Loucy (cell line): ENCODE measurements around the gene OR11H6.

Source experiments
- EZH2phosphoT487 ChIP-seq: fragments of 200-600 bp; IDR thresholded peaks from 2 replicates; pipeline ENCODE4 v1.6.1; 2018; ENCODE audit warnings: antibody characterized with exemption, mild to moderate bottlenecking, moderate library complexity, borderline replicate concordance
- TF ChIP-seq, protein P1 (sequence below): fragments of 200-600 bp; sonication (generic); conservative IDR thresholded peaks from 2 replicates; pipeline ENCODE4 v1.5.1; 2014; ENCODE audit warnings: mild to moderate bottlenecking, antibody characterized with exemption, low read length

DNA sequence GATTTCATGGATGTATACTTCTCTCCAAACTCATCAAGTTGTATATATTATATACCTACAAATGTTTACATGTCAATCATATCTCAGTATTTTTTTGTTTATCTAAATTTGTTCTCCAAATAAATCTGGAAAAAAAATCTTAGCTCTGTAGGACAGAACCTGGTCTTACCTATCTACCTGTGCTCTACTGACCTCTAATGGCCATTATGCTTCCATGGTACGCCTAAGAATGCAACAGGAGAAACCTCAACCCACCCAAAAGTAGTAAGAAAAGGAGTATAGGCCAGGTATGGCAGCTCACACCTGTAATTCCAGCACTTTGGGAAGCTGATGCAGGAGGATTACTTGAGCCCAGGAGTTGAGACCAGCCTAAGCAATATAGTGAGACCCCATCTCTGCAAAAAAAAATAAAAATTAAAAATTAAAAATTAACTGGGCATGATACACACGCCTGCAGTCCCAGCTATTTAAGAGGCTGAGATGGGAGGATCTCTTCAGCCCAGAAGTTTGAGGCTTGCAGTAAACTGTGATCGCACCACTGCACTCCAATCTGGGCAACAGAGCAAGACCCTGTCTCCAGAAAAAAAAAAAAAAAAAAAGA, 24.2 kb downstream of the OR11H6 start:
- TF ChIP-seq, protein P1, sequence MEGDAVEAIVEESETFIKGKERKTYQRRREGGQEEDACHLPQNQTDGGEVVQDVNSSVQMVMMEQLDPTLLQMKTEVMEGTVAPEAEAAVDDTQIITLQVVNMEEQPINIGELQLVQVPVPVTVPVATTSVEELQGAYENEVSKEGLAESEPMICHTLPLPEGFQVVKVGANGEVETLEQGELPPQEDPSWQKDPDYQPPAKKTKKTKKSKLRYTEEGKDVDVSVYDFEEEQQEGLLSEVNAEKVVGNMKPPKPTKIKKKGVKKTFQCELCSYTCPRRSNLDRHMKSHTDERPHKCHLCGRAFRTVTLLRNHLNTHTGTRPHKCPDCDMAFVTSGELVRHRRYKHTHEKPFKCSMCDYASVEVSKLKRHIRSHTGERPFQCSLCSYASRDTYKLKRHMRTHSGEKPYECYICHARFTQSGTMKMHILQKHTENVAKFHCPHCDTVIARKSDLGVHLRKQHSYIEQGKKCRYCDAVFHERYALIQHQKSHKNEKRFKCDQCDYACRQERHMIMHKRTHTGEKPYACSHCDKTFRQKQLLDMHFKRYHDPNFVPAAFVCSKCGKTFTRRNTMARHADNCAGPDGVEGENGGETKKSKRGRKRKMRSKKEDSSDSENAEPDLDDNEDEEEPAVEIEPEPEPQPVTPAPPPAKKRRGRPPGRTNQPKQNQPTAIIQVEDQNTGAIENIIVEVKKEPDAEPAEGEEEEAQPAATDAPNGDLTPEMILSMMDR = peak; percentile 52
- TF ChIP-seq EZH2phosphoT487 = no peak
